ENCODE measurements around the gene LPCAT1.
"Not testable (repeated sequence)": the region's sequence is repeated elsewhere in the genome, so short reads cannot be mapped to it uniquely, and the experiment has no call there.

LPCAT1 gene

GRCh38 chr5:1541702-1542400, 18.1 kb upstream of the LPCAT1 start:
- no peak for DNase-seq (ENCODE audit: low read depth in 2 of 2)

GRCh38 chr5:1540831-1541701, 17.3 kb upstream of the LPCAT1 start:
- DNase-seq (ENCODE audit: low read depth in 2 of 2), result no peak

GRCh38 chr5:1540166-1540565, 16.4 kb upstream of the LPCAT1 start:
- DNase-seq (ENCODE audit: low read depth in 2 of 2), result no peak

- not testable (repeated sequence) for DNase-seq (ENCODE audit: low read depth in 2 of 2)
Measured at GRCh38 chr5:1539393-1540161, 15.8 kb upstream of the LPCAT1 start.

- no peak for DNase-seq (ENCODE audit: low read depth in 2 of 2)
Measured at GRCh38 chr5:1538741-1539392, 15.1 kb upstream of the LPCAT1 start.

- DNase-seq (ENCODE audit: low read depth in 2 of 2), result no peak
Measured at GRCh38 chr5:1538276-1538675, 14.5 kb upstream of the LPCAT1 start.

- no peak for DNase-seq (ENCODE audit: low read depth in 2 of 2)
Measured at GRCh38 chr5:1537603-1538154, 13.9 kb upstream of the LPCAT1 start.

GRCh38 chr5:1536871-1537602, 13.3 kb upstream of the LPCAT1 start:
- DNase-seq (ENCODE audit: low read depth in 2 of 2), result no peak

GRCh38 chr5:1536322-1536845, 12.6 kb upstream of the LPCAT1 start:
- DNase-seq (ENCODE audit: low read depth in 2 of 2), result peak; percentile 37 to 42

- no peak for DNase-seq (ENCODE audit: low read depth in 2 of 2)
Measured at GRCh38 chr5:1535646-1536045, 11.9 kb upstream of the LPCAT1 start.

GRCh38 chr5:1532384-1532783, 8.6 kb upstream of the LPCAT1 start:
- DNase-seq (ENCODE audit: low read depth in 2 of 2), result no peak

- no peak for DNase-seq (ENCODE audit: low read depth in 2 of 2)
Measured at GRCh38 chr5:1529498-1529897, 5.7 kb upstream of the LPCAT1 start.

GRCh38 chr5:1527533-1528205, 3.9 kb upstream of the LPCAT1 start:
- DNase-seq (ENCODE audit: low read depth in 2 of 2), result no peak

- DNase-seq (ENCODE audit: low read depth in 2 of 2), result no peak
Measured at GRCh38 chr5:1526681-1527131, 2.9 kb upstream of the LPCAT1 start.

- no peak for DNase-seq (ENCODE audit: low read depth in 2 of 2)
Measured at GRCh38 chr5:1526190-1526631, 2.5 kb upstream of the LPCAT1 start.

- DNase-seq (ENCODE audit: low read depth in 2 of 2), result no peak
Measured at GRCh38 chr5:1525624-1526189, 1.9 kb upstream of the LPCAT1 start.

- DNase-seq (ENCODE audit: low read depth in 2 of 2), result no peak
Measured at GRCh38 chr5:1524799-1525623, 1.3 kb upstream of the LPCAT1 start.

GRCh38 chr5:1524481-1524798, 680 bp upstream of the LPCAT1 start:
- no peak for DNase-seq (ENCODE audit: low read depth in 2 of 2)

GRCh38 chr5:1523480-1523792, 324 bp downstream of the LPCAT1 start:
- DNase-seq (ENCODE audit: low read depth in 2 of 2), result no peak

Measured in stimulated activated CD8-positive, alpha-beta memory T cell treated with anti-CD3 and anti-CD28 coated beads, Interleukin-7, amount 100 ng/mL, for 1 hour (primary cell).